NCI-H1092 treated with DMSO at 0.1 percent for 48 hours (cell line): Measurements from ENCODE around the gene CDCA4.
A peak's percentile ranks its signal among the peaks of the same experiment; 100 is the strongest.
"Not testable (repeated sequence)": the region's sequence is repeated elsewhere in the genome, so short reads cannot be mapped to it uniquely, and the experiment has no call there.

Experiments used
- DNase-seq: peaks from one replicate; lab custom pipeline; 2025; lab: John Stamatoyannopoulos, UW

CDCA4 gene

DNA sequence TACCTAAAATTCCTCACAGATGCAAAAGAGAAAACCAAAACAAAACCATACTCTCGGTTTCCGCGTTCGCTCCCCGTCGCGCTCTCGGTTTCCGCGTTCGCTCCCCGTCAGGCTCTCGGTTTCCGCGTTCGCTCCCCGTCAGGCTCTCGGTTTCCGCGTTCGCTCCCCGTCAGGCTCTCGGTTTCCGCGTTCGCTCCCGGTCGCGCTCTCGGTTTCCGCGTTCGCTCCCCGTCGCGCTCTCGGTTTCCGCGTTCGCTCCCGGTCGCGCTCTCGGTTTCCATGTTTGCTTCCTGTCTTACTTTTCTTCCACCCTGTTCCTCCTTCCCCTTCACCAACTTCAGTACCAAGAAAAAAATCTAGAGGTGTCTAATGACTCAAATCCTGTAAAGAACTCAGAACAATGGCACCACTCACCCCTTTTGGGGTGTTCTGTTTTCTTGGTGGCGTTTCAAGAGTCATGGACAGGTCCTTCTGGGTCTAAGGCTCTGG is 12.6 kb upstream of the CDCA4 start:
- DNase-seq: not testable (repeated sequence)

DNA sequence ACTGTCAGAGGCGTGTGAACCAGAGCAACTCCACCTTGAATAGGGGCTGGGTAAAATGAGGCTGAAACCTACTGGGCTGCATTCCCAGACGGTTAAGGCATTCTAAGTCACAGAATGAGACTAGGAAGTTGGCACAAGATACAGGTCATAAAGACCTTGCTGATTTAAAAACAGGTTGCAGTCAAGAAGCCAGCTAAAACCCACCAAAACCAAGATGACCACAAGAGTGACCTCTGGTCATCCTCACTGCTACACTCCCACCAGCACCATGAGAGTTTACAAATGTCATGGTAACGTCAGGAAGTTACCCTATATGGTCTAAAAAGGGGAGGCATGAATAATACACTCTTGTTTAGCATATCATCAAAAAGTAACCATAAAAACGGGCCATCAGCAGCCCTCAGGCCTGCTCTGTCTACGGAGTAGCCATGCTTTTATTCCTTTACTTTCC is 11.6 kb upstream of the CDCA4 start:
- not testable (repeated sequence) for DNase-seq

DNA sequence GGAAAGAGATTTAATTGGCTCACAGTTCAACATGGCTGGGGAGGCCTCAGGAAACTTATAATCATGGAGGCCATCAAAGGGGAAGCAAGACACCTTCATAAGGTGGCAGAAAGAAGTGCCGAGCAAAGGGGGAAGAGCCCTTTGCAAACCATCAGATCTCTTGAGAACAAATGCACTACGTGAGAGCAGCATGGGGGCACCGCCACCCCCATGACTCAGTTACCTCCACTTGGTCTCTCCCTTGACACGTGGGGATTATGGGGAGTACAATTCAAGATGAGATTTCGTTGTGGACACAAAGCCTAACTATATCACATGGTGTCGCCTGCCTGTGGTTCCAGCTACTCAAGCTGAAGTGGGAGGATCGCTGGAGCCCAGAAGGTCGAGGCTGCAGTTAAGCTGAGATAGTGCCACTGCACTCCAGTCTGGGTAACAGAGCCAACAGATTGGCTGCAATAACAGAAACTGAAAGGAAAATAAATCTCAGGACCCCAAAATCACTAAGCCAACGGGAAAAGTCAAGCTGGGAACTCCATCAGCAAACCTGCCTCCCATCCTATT is 10.0 kb upstream of the CDCA4 start:
- DNase-seq: no peak

DNA sequence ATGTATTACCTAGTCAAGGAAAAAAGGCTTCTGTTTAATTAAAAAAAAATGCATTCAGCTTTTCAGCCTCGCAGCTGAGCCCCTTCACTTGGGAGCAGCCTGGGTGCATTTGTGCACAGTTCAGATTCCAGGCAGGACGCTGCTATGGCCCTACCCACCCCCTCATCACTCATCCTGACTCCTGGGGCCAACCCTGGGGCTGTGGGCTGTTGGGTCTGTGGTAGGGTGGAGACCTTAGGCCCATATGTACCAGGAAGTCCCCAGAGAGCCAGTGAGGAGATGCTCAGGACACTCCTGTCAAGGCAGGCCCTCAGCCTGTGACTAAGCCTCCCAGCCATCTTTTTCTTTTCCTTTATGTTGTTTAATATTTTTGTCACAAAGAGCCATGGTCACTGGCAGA is 9.3 kb upstream of the CDCA4 start:
- DNase-seq: no peak

DNA sequence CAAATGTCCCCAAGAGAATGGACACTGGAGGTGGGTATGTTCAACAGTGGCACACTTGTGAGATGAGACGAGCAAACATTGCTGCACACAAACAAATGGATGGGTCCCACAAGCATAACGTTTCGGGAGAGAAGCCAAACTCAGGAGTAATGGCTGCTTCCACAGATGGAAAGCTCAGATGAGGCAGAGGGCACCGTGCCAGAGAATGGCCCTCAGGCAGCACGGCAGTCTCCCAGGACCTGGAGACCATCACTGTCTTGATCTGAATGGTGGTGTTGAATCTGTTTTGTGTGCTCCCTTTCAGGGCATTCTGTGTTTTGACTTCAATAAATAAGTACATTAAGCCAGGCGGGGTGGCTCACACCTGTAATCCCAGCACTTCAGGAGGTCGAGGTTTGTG is 8.5 kb upstream of the CDCA4 start:
- no peak for DNase-seq

DNA sequence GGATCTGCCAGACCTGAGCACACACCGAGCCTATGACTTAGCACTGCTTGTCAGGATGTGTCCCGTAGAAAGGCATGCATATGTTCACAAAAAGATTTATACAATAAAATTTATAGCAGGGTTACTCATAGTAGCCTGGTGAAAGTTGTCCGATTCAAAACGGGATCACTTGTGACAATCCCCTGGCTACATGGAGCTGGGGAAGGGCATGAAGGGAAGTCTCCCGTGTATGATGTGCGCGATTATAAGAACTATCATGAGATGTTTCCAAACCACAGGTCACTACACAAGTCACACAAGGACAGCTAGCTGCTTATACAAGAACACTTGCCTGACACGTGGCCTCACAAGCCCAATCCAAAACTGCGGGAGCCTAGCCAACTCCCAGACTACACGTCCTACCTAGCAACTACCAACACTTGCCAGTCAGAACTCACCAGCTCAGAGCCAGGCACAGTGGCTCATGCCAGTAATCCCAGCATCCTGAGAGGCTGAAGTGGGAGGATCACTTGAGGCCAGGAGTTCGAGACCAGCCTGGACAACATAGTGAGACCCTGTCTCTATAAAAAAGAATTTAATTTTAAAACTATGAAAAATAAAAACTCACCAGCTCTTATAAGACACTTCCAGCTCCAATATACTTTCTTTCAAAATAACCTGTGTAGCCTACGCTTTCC is 7.5 kb upstream of the CDCA4 start:
- no peak for DNase-seq

DNA sequence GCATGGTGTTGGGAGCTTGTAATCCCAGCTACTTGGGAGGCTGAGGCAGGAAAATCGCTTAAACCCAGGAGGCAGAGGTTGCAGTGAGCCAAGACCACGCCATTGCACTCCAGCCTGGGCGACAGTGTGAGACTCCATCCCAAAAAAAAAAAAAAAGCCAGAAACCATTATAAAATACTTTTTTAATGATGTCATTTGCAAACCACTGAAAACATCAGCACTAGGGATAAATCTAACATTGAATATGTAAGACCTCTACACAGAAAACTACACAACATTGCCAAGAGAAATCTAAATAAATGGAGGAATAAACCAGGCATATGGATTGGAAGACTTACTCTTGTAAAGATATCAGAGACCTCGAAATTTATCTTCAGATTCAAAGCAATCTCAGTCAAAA is 6.8 kb upstream of the CDCA4 start:
- not testable (repeated sequence) for DNase-seq

DNA sequence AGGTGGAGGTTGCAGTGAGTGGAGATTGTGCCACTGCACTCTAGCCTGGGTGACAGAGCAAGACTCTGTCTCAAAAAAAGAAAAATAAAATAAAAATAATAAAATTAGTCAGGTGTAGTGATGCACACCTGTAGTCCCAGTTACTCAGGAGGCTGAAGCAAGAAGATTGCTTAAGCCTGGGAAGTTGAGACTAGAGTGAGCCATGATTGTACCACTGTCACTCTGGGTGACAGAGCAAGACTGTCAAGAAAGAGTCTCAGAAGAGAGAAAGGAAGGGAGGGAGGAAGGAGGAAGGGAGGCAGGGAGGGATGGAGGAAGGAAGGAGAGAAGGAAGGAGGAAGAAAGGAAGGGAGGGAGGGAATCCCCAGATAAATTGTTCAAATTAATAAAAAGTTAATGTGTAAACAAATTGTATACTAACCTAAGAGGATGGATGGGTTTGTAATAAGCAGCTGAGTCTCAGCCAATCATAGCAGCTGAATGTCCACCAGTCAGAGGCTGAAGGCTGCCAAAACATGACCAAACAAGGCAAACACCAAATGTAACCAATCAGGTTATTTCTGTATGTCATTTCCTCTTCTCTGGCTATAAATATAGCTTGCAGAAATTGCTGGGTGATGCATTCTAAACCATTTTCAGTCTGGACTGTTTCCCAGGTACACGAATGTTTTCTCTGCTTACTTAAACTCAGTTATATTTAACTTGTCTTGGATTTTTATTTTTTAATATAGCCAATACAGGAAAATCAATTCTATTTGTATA is 6.1 kb upstream of the CDCA4 start:
- DNase-seq: no peak

DNA sequence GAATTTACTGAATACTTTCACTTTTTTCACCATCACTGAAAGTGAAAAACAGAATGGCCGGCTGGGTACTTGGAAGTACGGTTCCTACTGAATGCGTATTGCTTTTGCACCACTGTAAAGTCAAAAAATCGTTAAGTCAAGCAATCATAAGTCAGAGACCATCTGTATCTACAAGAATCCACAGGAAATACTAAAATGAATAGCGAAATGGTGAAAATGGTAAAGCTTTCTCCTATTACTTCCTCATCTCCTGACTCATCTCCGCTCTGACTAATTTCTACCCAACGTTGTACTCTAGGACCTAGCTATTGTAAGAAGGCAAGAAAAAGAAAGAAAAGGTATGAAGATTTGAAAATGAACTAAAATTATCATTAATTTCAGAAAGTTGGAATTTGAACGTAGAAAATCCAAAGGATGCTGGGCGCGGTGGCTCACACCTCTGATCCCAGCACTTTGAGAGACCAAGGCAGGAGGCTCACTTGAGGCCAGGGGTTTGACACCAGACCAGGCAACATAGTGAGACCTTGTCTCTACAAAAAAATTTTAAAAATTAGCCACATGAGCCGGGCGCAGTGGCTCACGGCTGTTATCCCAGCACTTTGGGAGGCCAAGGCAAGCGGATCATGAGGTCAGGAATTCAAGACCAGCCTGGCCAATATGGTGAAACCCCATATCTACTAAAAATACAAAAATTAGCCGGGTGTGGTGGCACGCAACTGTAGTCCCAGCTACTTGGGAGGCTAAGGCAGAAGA is 5.3 kb upstream of the CDCA4 start:
- DNase-seq: no peak

DNA sequence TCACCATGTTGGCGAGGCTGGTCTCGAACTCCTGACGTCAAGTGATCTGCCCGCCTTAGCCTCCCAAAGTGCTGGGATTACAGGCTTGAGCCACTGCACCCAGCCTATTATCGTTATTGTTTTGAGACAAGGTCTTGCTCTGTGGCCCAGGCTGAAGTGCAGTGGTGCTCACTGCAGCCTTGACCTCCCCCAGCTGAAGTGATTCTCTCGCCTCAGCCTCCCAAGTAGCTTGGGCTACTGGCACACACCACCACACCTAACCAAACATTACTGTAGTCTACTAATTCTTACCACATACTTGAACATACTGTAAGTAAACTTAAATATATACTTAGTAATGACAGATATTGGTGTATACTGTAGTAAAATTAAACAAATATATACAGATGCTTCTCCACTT is 4.5 kb upstream of the CDCA4 start:
- no peak for DNase-seq

DNA sequence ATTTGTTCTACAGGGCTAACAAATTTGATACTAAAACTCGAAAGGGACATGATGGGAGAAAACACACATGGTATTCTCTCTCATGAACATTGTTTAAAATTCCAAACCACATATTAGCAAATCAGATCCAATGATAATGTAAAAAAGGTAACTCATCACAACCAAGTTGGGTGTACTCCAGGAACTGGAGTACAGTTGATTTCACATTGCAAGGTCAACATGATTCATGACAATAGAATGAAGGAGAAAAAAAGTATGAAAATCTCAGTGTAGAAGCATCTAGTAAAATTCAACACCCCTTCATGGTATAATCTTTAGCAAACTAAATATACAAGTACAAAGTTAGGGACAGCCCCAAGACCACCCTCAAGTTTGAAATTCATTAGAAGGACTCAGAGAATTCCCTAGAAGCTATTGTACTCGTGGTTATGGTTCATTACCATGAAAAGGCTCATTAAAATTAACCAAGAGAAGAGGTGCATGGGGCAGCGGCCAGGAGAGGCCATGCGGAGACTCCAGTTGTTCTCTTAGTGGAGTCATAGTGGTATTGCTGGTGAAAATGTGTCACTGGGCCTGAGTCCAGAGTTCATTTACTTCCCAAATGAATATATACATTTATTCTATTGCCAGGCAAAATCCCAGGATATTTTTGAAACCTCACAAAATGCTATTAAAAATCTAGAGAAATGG is 3.1 kb upstream of the CDCA4 start:
- DNase-seq: no peak

DNA sequence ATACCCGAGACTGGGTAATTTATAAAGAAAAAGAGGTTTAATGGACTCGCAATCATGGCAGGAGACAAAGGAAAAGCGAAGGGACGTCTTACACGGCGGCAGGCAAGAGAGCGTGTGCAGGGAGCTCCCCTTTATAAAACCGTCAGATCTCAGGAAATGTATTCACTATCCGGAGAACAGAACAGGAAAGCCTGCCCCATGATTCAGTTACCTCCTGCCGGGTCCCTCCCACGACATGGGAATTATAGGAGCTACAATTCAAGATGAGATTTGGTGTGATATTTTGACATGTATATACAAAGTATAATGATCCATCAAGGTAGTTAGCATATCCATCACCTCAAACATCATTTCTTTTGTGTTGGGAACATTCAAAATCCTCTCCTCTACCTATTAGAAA is 2.3 kb upstream of the CDCA4 start:
- DNase-seq: no peak

DNA sequence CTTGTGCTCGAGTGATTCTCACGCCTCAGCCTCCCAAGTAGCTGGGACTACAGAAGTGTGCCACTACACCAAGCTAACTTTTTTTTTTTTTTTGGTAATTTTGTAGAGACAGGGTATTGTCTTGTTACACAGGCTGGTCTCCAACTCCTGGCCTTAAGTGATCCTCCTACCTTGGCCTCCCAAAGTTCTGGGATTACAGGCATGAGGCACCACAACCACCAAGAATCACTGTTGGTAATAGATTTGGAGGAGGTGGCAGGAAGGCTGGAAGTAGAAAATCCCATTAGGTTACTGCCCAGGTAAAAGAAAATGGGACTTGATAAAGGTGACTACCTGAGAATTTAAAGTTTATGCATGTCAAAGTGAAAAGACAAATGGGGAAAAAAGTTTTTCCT is 1.4 kb upstream of the CDCA4 start:
- DNase-seq: no peak

DNA sequence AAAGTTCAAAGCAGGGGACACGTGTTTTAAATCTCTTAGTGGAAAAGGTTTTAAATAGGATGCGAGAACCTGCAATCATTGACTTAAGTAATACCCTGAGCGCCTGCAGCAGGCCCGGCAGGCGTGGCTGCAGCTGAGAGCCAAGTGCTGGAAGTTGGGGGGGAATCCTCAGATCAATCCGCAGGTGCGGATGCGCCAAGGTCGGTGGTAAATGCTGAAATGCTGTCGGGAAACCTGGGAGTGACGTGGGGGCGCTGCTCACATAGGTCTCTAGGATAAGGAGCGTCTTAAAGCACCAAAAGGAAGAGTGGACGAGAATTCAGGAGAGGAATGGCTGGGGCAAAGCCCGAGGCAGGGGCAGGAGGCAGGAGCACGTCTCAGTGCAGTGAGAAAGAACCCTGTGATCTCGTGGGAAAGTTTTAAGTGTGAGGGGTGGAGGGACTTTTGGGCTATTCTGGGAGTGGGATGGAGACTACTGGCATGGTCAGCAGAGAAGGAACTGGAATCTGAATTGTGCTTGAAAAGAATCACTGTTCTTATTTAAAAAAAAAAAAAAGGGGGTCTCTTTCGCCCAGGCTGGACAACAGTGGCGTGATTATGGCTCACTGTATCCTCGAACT is 883 bp upstream of the CDCA4 start:
- peak; percentile 69 for DNase-seq

DNA sequence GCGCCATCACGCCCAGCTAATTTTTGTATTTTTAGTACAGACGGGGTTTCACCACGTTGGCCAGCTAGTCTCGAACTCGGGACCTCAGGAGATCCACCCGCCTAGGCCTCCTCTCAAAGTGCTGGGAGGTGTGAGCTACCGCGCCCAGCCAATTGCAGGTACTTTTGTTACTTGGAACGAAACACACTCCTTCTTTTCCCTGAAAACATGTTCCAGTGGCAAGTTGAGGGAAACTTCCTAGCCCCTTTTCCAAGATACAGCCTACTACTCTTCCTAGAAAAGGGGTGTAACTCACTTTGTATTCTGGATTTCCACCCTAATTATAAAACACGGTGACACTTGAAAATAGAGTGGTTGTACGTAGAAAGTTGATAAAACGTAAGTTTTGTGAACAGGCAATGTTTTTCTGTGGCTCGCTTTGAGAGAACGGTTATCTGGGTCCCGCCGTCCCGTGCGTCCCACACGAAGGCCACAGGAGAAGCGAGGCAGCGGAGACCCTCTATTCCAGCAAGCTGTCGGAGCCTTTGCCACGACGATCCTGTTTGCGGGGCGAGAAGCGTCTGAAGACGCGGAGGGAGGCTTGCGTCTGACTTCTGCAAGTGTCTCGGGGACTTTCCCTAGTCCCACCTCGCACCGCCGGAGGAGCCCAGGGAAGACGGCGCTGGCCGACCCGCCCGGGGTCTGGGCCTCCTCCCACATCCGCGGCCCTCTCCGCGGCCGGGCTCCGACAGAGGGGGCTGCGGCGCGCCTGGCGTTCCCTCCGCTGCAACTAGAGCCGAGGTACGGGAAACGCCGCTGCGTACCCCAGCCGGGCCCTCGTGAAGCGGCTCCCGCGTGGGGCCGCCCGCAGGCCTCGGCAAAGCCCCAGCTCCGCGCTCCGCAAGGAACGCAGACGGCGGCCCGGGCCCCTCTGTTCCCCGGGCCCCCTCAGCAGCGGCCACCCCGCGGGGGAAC is 745 bp downstream of the CDCA4 start:
- DNase-seq: peak; percentile 27

DNA sequence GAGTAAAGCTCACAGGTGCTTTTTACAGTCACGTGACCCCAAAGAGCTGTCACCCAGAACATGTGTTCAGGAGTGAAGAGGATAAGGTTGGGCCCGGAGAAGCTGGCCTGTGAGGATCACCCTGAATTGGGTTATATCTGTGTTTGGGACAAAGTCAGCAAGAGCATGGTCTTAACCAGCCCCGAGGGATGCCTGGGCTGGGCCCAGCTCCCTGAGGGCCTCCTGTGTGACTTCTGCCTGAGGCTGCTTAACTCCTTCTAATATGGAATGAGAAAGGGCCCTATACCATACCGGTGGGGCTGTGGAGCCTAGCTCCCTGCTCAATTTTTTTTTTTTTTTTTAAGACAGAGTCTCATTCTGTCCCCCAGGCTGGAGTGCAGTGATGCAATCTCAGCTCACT is 2.5 kb downstream of the CDCA4 start:
- no peak for DNase-seq

DNA sequence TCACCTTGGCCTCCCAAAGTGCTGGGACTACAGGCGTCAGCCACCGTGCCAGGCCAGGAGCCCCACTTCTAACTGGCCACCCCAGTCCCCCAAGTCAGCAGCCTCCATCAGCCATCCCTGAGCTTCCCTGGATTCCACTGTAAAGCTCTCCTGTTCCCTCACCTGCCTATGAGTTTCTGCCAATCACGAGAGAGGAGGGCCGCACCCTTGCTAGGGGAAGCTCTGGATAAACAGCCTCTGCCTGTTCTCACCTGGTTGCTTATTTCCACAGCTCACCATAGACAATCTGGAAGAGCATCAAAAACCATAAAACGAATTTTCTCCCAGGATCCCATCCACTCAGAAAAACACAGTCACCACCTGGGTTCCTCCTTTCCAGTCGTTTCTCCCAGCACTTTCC is 5.0 kb downstream of the CDCA4 start:
- DNase-seq: no peak

DNA sequence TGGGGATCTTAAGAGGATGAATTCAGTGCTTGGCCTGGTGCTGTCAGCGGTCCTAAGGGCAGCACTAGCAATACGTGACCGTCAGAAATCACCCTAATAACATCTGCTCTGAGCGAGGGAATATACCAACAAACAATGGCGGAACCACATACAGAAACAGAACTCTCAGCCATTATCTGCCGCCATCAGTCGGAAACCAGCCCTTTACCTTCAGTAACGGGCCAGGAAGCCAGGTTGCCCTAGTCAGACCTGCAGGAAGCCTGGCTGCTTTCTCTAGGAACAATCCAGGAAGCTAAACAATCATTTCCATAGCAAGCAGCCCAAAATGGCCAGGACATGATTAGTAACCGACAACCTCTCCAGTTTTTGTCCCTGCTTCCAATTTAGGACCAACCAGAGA is 5.6 kb downstream of the CDCA4 start:
- DNase-seq: no peak

DNA sequence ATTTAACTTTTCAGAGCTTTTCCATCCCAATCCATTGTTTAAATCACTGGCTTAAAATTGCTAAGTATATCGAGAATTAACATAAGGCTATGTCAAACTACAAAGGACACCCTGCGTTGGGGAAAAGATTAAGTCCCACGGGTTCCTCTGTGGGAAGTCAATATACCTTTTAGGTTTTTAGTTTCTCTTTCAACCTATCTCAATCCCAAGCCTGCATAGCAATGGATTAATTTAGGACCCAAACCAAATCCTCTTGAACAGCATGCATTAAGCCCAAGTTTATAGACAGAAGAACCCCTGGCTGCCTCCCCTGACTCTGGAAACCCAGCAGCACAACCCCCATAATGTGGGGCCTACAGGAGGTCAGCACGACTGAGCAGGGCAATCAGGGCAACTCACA is 6.3 kb downstream of the CDCA4 start:
- DNase-seq: no peak

DNA sequence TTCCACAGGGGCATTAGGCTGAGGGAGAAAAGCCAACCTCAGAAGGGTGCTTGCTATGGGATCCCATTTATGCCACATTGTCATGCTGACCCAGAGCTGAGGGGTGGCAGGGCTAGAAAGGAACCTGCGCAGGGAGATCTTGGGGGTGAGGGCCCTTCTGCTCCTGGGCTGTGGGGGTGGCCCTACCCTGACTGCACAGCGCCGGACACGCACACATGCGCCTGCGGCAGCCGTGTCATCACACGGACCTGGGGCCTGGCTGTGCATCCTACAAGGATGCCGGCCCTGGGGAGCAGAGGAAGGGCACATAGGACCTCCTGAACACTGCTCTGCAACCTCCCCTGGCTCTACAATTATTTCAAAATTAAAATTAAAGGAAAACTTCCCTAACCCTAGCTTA is 6.9 kb downstream of the CDCA4 start:
- no peak for DNase-seq
